PFSK-1 (cell line): ENCODE results near the gene ADAR.

Source experiments
- POLR2AphosphoS5 ChIP-seq: IDR thresholded peaks from 2 replicates; pipeline ENCODE4 v1.6.1; 2012; ENCODE audit warnings: low read depth, mild to moderate bottlenecking, control low read depth, low read length, moderate library complexity
- REST ChIP-seq, 2 experiments: IDR thresholded peaks; 2 replicates each; pipeline versions ENCODE4 v1.6.1 to v1.8.0; 2011 to 2012; ENCODE audit warnings: low read depth in 2 of 2, low read length in 2 of 2, control low read depth in 1 of 2, inconsistent platforms in 1 of 2, mild to moderate bottlenecking in 1 of 2, moderate library complexity in 1 of 2; ENCODE audit not compliant: insufficient read depth in 1 of 2
- SIN3A ChIP-seq: IDR thresholded peaks from 2 replicates; pipeline ENCODE4 v1.6.1; 2012; ENCODE audit warnings: mild to moderate bottlenecking, low read length, moderate library complexity, borderline replicate concordance; ENCODE audit not compliant: insufficient read depth
- TAF1 ChIP-seq: IDR thresholded peaks from 2 replicates; pipeline ENCODE4 v1.6.1; 2012; ENCODE audit warnings: low read length, control low read depth, borderline replicate concordance; ENCODE audit not compliant: insufficient read depth

- TF ChIP-seq REST (IDR thresholded peaks at IDR 0.05; ENCODE audit: insufficient read depth in 1 of 2, low read depth in 2 of 2, low read length in 2 of 2) (no peak), POLR2AphosphoS5 (0 out of 2 replicates have a peak, but pooled peaks have one; percentile 14), TAF1 (no peak), SIN3A (no peak)
Observed at GRCh38 chr1:154553056-154554030, 54.6 kb downstream of the ADAR start.
